Measurements from ENCODE around the gene PPP2R3B.

The PPP2R3B gene

DNA sequence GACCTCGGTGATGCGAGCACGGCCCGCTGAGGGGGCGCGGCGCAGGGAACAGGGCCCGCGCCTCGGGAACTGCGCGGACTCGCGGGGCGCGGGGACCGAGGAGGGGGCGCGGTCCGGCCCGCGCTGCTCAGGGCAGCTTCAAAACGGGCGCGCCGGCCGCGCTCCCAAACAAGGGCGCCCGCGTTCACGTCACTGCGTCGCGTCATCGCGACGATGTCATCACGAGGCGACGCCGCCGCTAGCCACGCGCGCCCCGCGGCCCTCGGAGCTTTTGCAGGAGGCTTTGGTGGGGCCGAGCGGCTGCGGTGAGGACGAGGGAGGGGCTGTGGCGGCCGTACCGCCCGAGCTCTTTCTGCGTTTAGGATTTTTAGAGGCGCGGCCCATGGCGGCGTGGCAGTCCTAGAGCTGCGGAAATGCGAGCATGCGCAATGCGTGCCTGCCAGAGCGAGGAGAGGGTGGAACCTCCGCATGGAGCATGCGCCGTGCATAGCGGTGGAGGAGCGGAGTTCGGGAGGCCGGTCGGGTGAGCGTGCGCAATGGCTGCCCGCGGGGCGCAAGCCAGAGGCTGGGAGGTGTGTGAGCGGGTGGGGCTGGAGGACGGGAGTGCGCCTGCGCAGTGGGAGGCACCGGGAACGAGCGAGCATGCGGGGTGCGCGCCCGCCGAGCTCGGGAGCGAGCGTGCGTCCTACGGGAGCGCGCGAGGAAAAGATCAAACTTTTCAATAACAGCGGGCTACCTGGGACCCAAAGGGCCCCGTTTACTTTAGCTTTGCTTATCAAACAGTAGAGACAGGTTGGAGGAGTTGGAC, at the start of gene PPP2R3B (continued):
- TF ChIP-seq, protein P1, sequence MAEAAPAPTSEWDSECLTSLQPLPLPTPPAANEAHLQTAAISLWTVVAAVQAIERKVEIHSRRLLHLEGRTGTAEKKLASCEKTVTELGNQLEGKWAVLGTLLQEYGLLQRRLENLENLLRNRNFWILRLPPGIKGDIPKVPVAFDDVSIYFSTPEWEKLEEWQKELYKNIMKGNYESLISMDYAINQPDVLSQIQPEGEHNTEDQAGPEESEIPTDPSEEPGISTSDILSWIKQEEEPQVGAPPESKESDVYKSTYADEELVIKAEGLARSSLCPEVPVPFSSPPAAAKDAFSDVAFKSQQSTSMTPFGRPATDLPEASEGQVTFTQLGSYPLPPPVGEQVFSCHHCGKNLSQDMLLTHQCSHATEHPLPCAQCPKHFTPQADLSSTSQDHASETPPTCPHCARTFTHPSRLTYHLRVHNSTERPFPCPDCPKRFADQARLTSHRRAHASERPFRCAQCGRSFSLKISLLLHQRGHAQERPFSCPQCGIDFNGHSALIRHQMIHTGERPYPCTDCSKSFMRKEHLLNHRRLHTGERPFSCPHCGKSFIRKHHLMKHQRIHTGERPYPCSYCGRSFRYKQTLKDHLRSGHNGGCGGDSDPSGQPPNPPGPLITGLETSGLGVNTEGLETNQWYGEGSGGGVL (tag by site-specific recombination; IDR thresholded peaks at IDR 0.05): no peak
- TF ChIP-seq KLF9 (tag by site-specific recombination; IDR thresholded peaks at IDR 0.05; ENCODE audit: low read depth) (peak; percentile 67), ZIC2 (tag by site-specific recombination; IDR thresholded peaks at IDR 0.05) (no peak), GLIS1 (tag by site-specific recombination; IDR thresholded peaks at IDR 0.05) (no peak), ZNF302 (tag by site-specific recombination; IDR thresholded peaks at IDR 0.05; ENCODE audit: low read depth) (no peak), TCF7L2 (IDR thresholded peaks at IDR 0.05; ENCODE audit: borderline replicate concordance, low read depth, low read length) (no peak), ZNF701 (tag by site-specific recombination; IDR thresholded peaks at IDR 0.05) (no peak), GFI1B (tag by site-specific recombination; IDR thresholded peaks at IDR 0.05) (no peak), ZNF548 (tag by site-specific recombination; IDR thresholded peaks at IDR 0.05) (no peak), ZNF155 (tag by site-specific recombination; IDR thresholded peaks at IDR 0.05) (no peak), ZNF654 (tag by site-specific recombination; IDR thresholded peaks at IDR 0.05; ENCODE audit: low read depth) (no peak), ZNF530 (tag by site-specific recombination; IDR thresholded peaks at IDR 0.05; ENCODE audit: low read depth) (no peak), ZNF426 (tag by site-specific recombination; IDR thresholded peaks at IDR 0.05) (no peak), ZNF121 (tag by site-specific recombination; IDR thresholded peaks at IDR 0.05) (no peak), ZBTB8A (tag by site-specific recombination; IDR thresholded peaks at IDR 0.05) (peak; percentile 93), ZNF707 (tag by site-specific recombination; IDR thresholded peaks at IDR 0.05) (no peak), ZNF785 (tag by site-specific recombination; IDR thresholded peaks at IDR 0.05) (no peak), ZNF660 (tag by site-specific recombination; IDR thresholded peaks at IDR 0.05) (no peak), FEZF1 (tag by site-specific recombination; IDR thresholded peaks at IDR 0.05) (no peak), ZNF335 (tag by site-specific recombination; conservative IDR thresholded peaks at IDR 0.05) (peak; percentile 80), ZFP37 (tag by site-specific recombination; IDR thresholded peaks at IDR 0.05) (no peak), MZF1 (tag by site-specific recombination; IDR thresholded peaks at IDR 0.05; ENCODE audit: borderline replicate concordance) (no peak), TRIM28 (IDR thresholded peaks at IDR 0.05; ENCODE audit: borderline replicate concordance, low read length) (peak; percentile 32; the same call in 1 of the 2 replicates), ZNF521 (tag by site-specific recombination; IDR thresholded peaks at IDR 0.05) (no peak), ZNF221 (tag by site-specific recombination; IDR thresholded peaks at IDR 0.05; ENCODE audit: borderline replicate concordance) (no peak), ZBTB21 (tag by site-specific recombination; IDR thresholded peaks at IDR 0.05) (peak; percentile 98), ZNF423 (tag by site-specific recombination; IDR thresholded peaks at IDR 0.05) (no peak), ZNF600 (tag by site-specific recombination; IDR thresholded peaks at IDR 0.05) (peak; percentile 85), ZNF433 (tag by site-specific recombination; IDR thresholded peaks at IDR 0.05; ENCODE audit: low read depth) (no peak)
- TF ChIP-seq, protein P2, sequence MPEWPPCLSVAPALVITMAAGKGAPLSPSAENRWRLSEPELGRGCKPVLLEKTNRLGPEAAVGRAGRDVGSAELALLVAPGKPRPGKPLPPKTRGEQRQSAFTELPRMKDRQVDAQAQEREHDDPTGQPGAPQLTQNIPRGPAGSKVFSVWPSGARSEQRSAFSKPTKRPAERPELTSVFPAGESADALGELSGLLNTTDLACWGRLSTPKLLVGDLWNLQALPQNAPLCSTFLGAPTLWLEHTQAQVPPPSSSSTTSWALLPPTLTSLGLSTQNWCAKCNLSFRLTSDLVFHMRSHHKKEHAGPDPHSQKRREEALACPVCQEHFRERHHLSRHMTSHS (tag by site-specific recombination; IDR thresholded peaks at IDR 0.05): no peak
- TF ChIP-seq, protein P3, sequence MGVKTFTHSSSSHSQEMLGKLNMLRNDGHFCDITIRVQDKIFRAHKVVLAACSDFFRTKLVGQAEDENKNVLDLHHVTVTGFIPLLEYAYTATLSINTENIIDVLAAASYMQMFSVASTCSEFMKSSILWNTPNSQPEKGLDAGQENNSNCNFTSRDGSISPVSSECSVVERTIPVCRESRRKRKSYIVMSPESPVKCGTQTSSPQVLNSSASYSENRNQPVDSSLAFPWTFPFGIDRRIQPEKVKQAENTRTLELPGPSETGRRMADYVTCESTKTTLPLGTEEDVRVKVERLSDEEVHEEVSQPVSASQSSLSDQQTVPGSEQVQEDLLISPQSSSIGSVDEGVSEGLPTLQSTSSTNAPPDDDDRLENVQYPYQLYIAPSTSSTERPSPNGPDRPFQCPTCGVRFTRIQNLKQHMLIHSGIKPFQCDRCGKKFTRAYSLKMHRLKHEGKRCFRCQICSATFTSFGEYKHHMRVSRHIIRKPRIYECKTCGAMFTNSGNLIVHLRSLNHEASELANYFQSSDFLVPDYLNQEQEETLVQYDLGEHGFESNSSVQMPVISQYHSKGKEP (tag by site-specific recombination; IDR thresholded peaks at IDR 0.05): no peak
- TF ChIP-seq, protein P4, sequence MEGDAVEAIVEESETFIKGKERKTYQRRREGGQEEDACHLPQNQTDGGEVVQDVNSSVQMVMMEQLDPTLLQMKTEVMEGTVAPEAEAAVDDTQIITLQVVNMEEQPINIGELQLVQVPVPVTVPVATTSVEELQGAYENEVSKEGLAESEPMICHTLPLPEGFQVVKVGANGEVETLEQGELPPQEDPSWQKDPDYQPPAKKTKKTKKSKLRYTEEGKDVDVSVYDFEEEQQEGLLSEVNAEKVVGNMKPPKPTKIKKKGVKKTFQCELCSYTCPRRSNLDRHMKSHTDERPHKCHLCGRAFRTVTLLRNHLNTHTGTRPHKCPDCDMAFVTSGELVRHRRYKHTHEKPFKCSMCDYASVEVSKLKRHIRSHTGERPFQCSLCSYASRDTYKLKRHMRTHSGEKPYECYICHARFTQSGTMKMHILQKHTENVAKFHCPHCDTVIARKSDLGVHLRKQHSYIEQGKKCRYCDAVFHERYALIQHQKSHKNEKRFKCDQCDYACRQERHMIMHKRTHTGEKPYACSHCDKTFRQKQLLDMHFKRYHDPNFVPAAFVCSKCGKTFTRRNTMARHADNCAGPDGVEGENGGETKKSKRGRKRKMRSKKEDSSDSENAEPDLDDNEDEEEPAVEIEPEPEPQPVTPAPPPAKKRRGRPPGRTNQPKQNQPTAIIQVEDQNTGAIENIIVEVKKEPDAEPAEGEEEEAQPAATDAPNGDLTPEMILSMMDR (tag by site-specific recombination; IDR thresholded peaks at IDR 0.05): no peak
- TF ChIP-seq, protein P5, sequence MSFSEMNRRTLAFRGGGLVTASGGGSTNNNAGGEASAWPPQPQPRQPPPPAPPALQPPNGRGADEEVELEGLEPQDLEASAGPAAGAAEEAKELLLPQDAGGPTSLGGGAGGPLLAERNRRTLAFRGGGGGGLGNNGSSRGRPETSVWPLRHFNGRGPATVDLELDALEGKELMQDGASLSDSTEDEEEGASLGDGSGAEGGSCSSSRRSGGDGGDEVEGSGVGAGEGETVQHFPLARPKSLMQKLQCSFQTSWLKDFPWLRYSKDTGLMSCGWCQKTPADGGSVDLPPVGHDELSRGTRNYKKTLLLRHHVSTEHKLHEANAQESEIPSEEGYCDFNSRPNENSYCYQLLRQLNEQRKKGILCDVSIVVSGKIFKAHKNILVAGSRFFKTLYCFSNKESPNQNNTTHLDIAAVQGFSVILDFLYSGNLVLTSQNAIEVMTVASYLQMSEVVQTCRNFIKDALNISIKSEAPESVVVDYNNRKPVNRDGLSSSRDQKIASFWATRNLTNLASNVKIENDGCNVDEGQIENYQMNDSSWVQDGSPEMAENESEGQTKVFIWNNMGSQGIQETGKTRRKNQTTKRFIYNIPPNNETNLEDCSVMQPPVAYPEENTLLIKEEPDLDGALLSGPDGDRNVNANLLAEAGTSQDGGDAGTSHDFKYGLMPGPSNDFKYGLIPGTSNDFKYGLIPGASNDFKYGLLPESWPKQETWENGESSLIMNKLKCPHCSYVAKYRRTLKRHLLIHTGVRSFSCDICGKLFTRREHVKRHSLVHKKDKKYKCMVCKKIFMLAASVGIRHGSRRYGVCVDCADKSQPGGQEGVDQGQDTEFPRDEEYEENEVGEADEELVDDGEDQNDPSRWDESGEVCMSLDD (tag by site-specific recombination; IDR thresholded peaks at IDR 0.05): peak; percentile 94
